ENCODE measurements around the gene ACVR1C. TPM values are rescaled to one million over a fixed set of nuclear protein-coding genes. Genes with fewer than 3 reads are reported as not detected.
"Not testable (repeated sequence)": the region's sequence is repeated elsewhere in the genome, so short reads cannot be mapped to it uniquely, and the experiment has no call there.

Gene ACVR1C
- total RNA-seq, 1 donor from 2014 or later = 0.95 TPM

GRCh38 chr2:157523270-157524247, 105.1 kb downstream of the ACVR1C start:
- H3K4me3 Mint-ChIP-seq (ENCODE audit: unreplicated experiment) = no peak overlapping the region
- Histone ChIP-seq H3K79me2 (ENCODE audit: insufficient read depth, low read length) (no peaks in the 10 kb centered on the region), H3K4me1 (ENCODE audit: insufficient read depth, low read length) (no peaks in the 10 kb centered on the region), H3K4me2 (ENCODE audit: low read length) (no peak overlapping the region), H3K27me3 (ENCODE audit: insufficient read depth, low read length) (no peaks in the 10 kb centered on the region), H4K20me1 (ENCODE audit: insufficient read depth, low read length) (no peaks in the 10 kb centered on the region), H3K27ac (ENCODE audit: low read depth, low read length) (no peak overlapping the region), H3K36me3 (ENCODE audit: insufficient read depth, low read length) (no peaks in the 10 kb centered on the region), H2AFZ (ENCODE audit: low read depth, low read length) (no peak overlapping the region), H3K9ac (ENCODE audit: low read length) (no peak overlapping the region), H3K4me3 (ENCODE audit: insufficient read depth, low read depth, low read length) (no peak overlapping the region), H3K9me3 (ENCODE audit: insufficient read depth, low read depth, low read length) (no peaks in the 10 kb centered on the region)
- no peaks in the 10 kb centered on the region for H3K4me1 Mint-ChIP-seq (ENCODE audit: low read depth, unreplicated experiment)
- no peaks in the 10 kb centered on the region for H3K36me3 Mint-ChIP-seq (ENCODE audit: low read depth, unreplicated experiment)
- TF ChIP-seq CTCF (IDR thresholded peaks at IDR 0.05; ENCODE audit: insufficient read depth, low read depth, low read length) = no peak
- DNase-seq (ENCODE audit: low read depth) (no peak), FAIRE-seq (no peak)
- H3K27me3 Mint-ChIP-seq (ENCODE audit: low read depth, unreplicated experiment) = no peaks in the 10 kb centered on the region
- no peaks in the 10 kb centered on the region for H3K9me3 Mint-ChIP-seq (ENCODE audit: unreplicated experiment)
- H3K27ac Mint-ChIP-seq (ENCODE audit: unreplicated experiment) = no peak overlapping the region

GRCh38 chr2:157514966-157515365, 113.7 kb downstream of the ACVR1C start:
- not testable (repeated sequence) for H3K36me3 ChIP-seq (ENCODE audit: insufficient read depth, low read length); H3K4me2 ChIP-seq (ENCODE audit: low read length); DNase-seq (ENCODE audit: low read depth); H3K4me1 ChIP-seq (ENCODE audit: insufficient read depth, low read length); H3K36me3 Mint-ChIP-seq (ENCODE audit: low read depth, unreplicated experiment); FAIRE-seq; H4K20me1 ChIP-seq (ENCODE audit: insufficient read depth, low read length); H3K9ac ChIP-seq (ENCODE audit: low read length); H3K27me3 Mint-ChIP-seq (ENCODE audit: low read depth, unreplicated experiment); H2AFZ ChIP-seq (ENCODE audit: low read depth, low read length); H3K79me2 ChIP-seq (ENCODE audit: insufficient read depth, low read length); H3K9me3 ChIP-seq (ENCODE audit: insufficient read depth, low read depth, low read length); H3K4me1 Mint-ChIP-seq (ENCODE audit: low read depth, unreplicated experiment); H3K4me3 Mint-ChIP-seq (ENCODE audit: unreplicated experiment); H3K27ac ChIP-seq (ENCODE audit: low read depth, low read length); H3K27ac Mint-ChIP-seq (ENCODE audit: unreplicated experiment); H3K9me3 Mint-ChIP-seq (ENCODE audit: unreplicated experiment); H3K27me3 ChIP-seq (ENCODE audit: insufficient read depth, low read length); H3K4me3 ChIP-seq (ENCODE audit: insufficient read depth, low read depth, low read length)

GRCh38 chr2:157509744-157510143, 118.9 kb downstream of the ACVR1C start:
- Histone ChIP-seq H3K9me3 (ENCODE audit: insufficient read depth, low read depth, low read length) (no peaks in the 10 kb centered on the region), H3K4me2 (ENCODE audit: low read length) (no peak overlapping the region), H4K20me1 (ENCODE audit: insufficient read depth, low read length) (no peaks in the 10 kb centered on the region), H3K36me3 (ENCODE audit: insufficient read depth, low read length) (no peaks in the 10 kb centered on the region), H3K27ac (ENCODE audit: low read depth, low read length) (no peak overlapping the region), H3K9ac (ENCODE audit: low read length) (no peak overlapping the region), H3K79me2 (ENCODE audit: insufficient read depth, low read length) (no peaks in the 10 kb centered on the region), H2AFZ (ENCODE audit: low read depth, low read length) (no peak overlapping the region), H3K4me3 (ENCODE audit: insufficient read depth, low read depth, low read length) (no peak overlapping the region), H3K4me1 (ENCODE audit: insufficient read depth, low read length) (no peaks in the 10 kb centered on the region), H3K27me3 (ENCODE audit: insufficient read depth, low read length) (no peaks in the 10 kb centered on the region)
- Mint-ChIP-seq H3K4me3 (ENCODE audit: unreplicated experiment) (no peak overlapping the region), H3K36me3 (ENCODE audit: low read depth, unreplicated experiment) (no peaks in the 10 kb centered on the region), H3K4me1 (ENCODE audit: low read depth, unreplicated experiment) (no peaks in the 10 kb centered on the region), H3K27ac (ENCODE audit: unreplicated experiment) (no peak overlapping the region), H3K9me3 (ENCODE audit: unreplicated experiment) (no peaks in the 10 kb centered on the region), H3K27me3 (ENCODE audit: low read depth, unreplicated experiment) (no peaks in the 10 kb centered on the region)
- no peak for TF ChIP-seq CTCF (IDR thresholded peaks at IDR 0.05; ENCODE audit: insufficient read depth, low read depth, low read length)
- TF ChIP-seq EZH2 (IDR thresholded peaks at IDR 0.05; ENCODE audit: insufficient read depth, low read length) = no peak
- FAIRE-seq (no peak), DNase-seq (ENCODE audit: low read depth) (no peak)
